Suprapubic skin (tissue), 4 donors: ENCODE data around the gene OLFM1. TPM values are rescaled to one million over a fixed set of nuclear protein-coding genes. Genes with fewer than 3 reads are reported as not detected.

ENCODE experiments used
- DNase-seq, 2 donors: peaks; one replicate each; pipeline ENCODE4 v3.0.0-alpha.2; 2019; ENCODE audit warnings: low spot score in 2 of 2
- H3K27ac ChIP-seq: fragments of 200-600 bp; sonication (generic); one replicate; pipeline ENCODE4 v1.5.1; 2019
- H3K27me3 ChIP-seq: fragments of 200-600 bp; sonication (generic); one replicate; pipeline ENCODE4 v1.5.1; 2019
- H3K36me3 ChIP-seq: fragments of 200-600 bp; sonication (generic); one replicate; pipeline ENCODE4 v1.5.1; 2019
- H3K4me1 ChIP-seq: fragments of 200-600 bp; sonication (generic); one replicate; pipeline ENCODE4 v1.5.1; 2019
- H3K4me3 ChIP-seq: fragments of 200-600 bp; sonication (generic); one replicate; pipeline ENCODE4 v1.5.1; 2019; ENCODE audit warnings: mild to moderate bottlenecking
- H3K9me3 ChIP-seq: fragments of 200-600 bp; sonication (generic); one replicate; pipeline ENCODE4 v1.5.1; 2019
- EP300 ChIP-seq: sonication (generic); formaldehyde crosslinking; IDR thresholded peaks from one replicate; pipeline ENCODE4 v1.6.1; 2017; ENCODE audit warnings: antibody characterized with exemption
- POLR2A ChIP-seq, 2 donors: fragments of 450-650 bp; IDR thresholded peaks; one replicate each; pipeline ENCODE4 v1.6.1; 2017; ENCODE audit warnings: antibody characterized with exemption in 2 of 2, mild to moderate bottlenecking in 2 of 2, moderate library complexity in 2 of 2
- POLR2AphosphoS5 ChIP-seq, 3 donors: sonication (generic); formaldehyde crosslinking; IDR thresholded peaks; one replicate each; pipeline ENCODE4 v1.6.1; 2017; ENCODE audit warnings: antibody characterized with exemption in 3 of 3
- WGBS: methylation state at CpG from one replicate; pipeline ENCODE4 v1.1.5; 2018; 5-methylcytosine and 5-hydroxymethylcytosine counted together
- total RNA-seq, 4 donors: library from RNA; depleted of rRNA; stranded (reverse); fragments of >200 nt; gene quantifications; one replicate each; pipeline ENCODE4 v1.1.0, GENCODE V29; 2016
- TF ChIP-seq, protein P1 (sequence below), 2 donors: fragments of 200-600 bp in 1 of 2; fragments of 450-650 bp in 1 of 2; sonication (generic) in 1 of 2; IDR thresholded peaks; one replicate each; pipeline ENCODE4 v1.5.1; 2016 to 2019; ENCODE audit warnings: antibody characterized with exemption in 2 of 2, mild to moderate bottlenecking in 1 of 2, moderate library complexity in 1 of 2

The OLFM1 gene
- total RNA-seq, 4 donors from 2014 or later: 4.0 to 15.4 (median 11.7) TPM

GRCh38 chr9:135167356-135167755 is 79.9 kb downstream of the OLFM1 start:
- Histone ChIP-seq H3K4me3 (no peak overlapping the region), H3K27me3 (peaks cover 75% of the 10 kb centered on the region), H3K4me1 (no peaks in the 10 kb centered on the region), H3K27ac (no peak overlapping the region), H3K36me3 (no peaks in the 10 kb centered on the region), H3K9me3 (no peaks in the 10 kb centered on the region)
- 85% methylated on average over 11 of the region's 12 CpGs for WGBS
- no peak for DNase-seq
- TF ChIP-seq POLR2A (IDR thresholded peaks at IDR 0.05) (no peak), EP300 (no peak), POLR2AphosphoS5 (IDR thresholded peaks at IDR 0.05) (no peak)
- TF ChIP-seq, protein P1, sequence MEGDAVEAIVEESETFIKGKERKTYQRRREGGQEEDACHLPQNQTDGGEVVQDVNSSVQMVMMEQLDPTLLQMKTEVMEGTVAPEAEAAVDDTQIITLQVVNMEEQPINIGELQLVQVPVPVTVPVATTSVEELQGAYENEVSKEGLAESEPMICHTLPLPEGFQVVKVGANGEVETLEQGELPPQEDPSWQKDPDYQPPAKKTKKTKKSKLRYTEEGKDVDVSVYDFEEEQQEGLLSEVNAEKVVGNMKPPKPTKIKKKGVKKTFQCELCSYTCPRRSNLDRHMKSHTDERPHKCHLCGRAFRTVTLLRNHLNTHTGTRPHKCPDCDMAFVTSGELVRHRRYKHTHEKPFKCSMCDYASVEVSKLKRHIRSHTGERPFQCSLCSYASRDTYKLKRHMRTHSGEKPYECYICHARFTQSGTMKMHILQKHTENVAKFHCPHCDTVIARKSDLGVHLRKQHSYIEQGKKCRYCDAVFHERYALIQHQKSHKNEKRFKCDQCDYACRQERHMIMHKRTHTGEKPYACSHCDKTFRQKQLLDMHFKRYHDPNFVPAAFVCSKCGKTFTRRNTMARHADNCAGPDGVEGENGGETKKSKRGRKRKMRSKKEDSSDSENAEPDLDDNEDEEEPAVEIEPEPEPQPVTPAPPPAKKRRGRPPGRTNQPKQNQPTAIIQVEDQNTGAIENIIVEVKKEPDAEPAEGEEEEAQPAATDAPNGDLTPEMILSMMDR (IDR thresholded peaks at IDR 0.05): no peak

DNA sequence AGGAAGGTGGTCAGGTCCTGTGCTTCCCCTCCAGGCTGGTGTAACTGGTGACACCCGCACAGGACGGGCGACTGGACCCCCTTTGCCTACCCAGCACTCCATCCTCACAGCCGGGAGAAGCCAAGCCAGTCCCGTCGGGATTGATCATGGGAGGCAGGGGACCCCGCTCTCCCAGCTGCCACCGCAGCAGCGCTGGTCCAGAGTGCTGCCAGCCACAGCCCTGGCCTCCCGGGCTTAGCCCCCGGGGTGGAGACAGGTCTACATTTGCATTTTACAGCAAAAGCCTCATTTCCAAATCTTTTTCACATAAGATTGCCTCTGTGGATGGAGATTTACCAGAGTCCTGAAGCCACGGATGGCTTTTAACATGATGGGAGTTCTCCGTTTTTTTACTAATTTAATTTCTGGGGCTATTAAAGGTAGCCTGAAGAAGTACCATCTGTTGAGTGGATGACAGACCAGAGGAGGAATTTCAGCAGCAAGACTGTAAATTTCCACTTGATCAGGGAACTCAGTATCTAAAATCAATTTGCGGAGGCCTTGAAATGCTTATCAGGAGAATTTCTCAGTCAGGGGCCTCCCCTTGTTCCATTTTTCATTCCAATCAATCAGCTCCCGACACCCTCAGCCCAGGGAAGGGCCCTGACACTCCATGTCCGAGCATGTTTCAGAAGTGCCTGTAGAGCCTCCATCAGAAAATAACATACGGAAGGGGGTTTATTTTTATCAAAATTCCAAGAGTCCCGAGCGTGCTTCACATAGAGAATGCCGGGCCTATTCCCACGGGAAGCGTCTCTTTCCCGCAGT is 80.6 kb downstream of the OLFM1 start:
- H3K36me3 ChIP-seq: no peaks in the 10 kb centered on the region
- H3K4me1 ChIP-seq: no peaks in the 10 kb centered on the region
- 63% methylated on average over 21 of the region's 23 CpGs for WGBS
- H3K27ac ChIP-seq: no peak overlapping the region
- H3K9me3 ChIP-seq: no peaks in the 10 kb centered on the region
- H3K4me3 ChIP-seq: no peak overlapping the region
- TF ChIP-seq EP300: no peak
- no peak for TF ChIP-seq POLR2AphosphoS5 (IDR thresholded peaks at IDR 0.05)
- TF ChIP-seq POLR2A (IDR thresholded peaks at IDR 0.05): no peak
- no peak for DNase-seq
- peaks cover 75% of the 10 kb centered on the region for H3K27me3 ChIP-seq

GRCh38 chr9:135169709-135170226 is 82.3 kb downstream of the OLFM1 start:
- H3K27me3 ChIP-seq: peaks cover 66% of the 10 kb centered on the region
- H3K4me1 ChIP-seq: no peaks in the 10 kb centered on the region
- 71% methylated on average over 10 of the region's 10 CpGs for WGBS
- no peaks in the 10 kb centered on the region for H3K36me3 ChIP-seq
- DNase-seq: no peak
- H3K9me3 ChIP-seq: no peaks in the 10 kb centered on the region
- TF ChIP-seq, protein P1 (IDR thresholded peaks at IDR 0.05): no peak
- no peak for TF ChIP-seq EP300
- no peak for TF ChIP-seq POLR2A (IDR thresholded peaks at IDR 0.05)
- no peak for TF ChIP-seq POLR2AphosphoS5 (IDR thresholded peaks at IDR 0.05)
- H3K27ac ChIP-seq: no peak overlapping the region
- no peak overlapping the region for H3K4me3 ChIP-seq

DNA sequence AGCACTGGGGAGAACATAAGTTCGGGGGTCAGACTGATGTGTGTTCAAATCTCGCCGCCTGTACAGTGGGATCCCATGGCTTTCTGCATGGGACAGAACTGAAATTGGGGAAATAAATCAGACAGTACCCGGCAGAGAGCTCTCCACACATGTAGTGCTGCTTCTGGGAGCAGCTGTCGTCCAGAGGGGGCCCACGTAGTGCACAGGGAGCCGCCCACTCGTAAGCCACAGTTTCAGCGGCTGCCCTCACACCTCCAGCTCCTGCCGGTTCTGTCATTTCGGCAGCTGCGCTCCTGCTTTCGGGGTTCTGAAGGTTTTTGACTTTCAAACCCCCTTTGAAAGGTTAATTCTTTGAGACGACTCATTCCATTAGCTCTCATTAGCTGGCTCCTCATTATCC is 83.1 kb downstream of the OLFM1 start:
- Histone ChIP-seq H3K27ac (no peak overlapping the region), H3K36me3 (no peaks in the 10 kb centered on the region), H3K4me3 (no peak overlapping the region), H3K9me3 (no peaks in the 10 kb centered on the region), H3K27me3 (peaks cover 66% of the 10 kb centered on the region), H3K4me1 (no peaks in the 10 kb centered on the region)
- 61% methylated on average over 11 of the region's 14 CpGs for WGBS
- TF ChIP-seq POLR2A (IDR thresholded peaks at IDR 0.05) (no peak), POLR2AphosphoS5 (IDR thresholded peaks at IDR 0.05) (no peak), EP300 (no peak)
- TF ChIP-seq, protein P1 (IDR thresholded peaks at IDR 0.05): no peak
- no peak for DNase-seq

Other genes with a start within 250 kb of the OLFM1 start
- gene FCN2, start 206.9 kb upstream of the OLFM1 start, total RNA-seq: 1 to 10 TPM in 1 of 4 donors, not detected in 3; 1.4 TPM
- under 1 TPM; 0.16 to 0.42 (median 0.34) TPM for gene FCN1, start 169.8 kb upstream of the OLFM1 start, total RNA-seq